Measurements from ENCODE around the gene C11orf54. TPM values are rescaled to one million over a fixed set of nuclear protein-coding genes. Genes with fewer than 3 reads are reported as not detected.

Gene C11orf54
- total RNA-seq, 2 experiments from 2014 or later = 13.8 to 15.7 TPM

DNA sequence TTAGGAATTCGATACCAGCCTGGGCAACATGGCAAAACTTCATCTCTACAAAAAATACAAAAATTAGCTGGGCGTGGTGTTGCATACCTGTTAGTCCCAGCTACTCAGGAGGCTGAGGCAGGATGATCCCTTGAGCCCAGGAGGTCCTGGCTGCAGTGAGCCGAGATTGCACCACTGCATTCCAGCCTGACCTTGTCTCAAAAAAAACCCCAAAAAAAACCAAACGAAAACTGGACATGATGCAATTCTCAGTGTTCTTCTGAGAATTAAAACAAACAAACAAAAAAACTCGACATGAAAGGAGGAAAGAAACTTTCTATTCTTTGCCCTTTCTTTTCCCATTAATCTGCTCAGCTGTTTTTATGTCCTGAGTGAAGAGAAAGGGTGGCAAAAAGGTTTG is 50.0 kb downstream of the C11orf54 start:
- intact Hi-C loops (cut with DNase I, micrococcal nuclease) = no loop called here
- POLR2A ChIA-PET = interaction anchor here (0.6 to 2.8 kb wide), 3 partner anchors 9 to 340 kb away, joined by 3 to 13 read pairs (median 3); partner anchors contain the start of genes C11orf54 and TAF1D
- Mint-ChIP-seq H3K9me3 (ENCODE audit: low read depth) (no peaks in the 10 kb centered on the region), H3K4me1 (peaks cover 21% of the 10 kb centered on the region), H3K27ac (no peak overlapping the region), H3K4me3 (no peak overlapping the region), H3K27me3 (no peaks in the 10 kb centered on the region), H3K36me3 (ENCODE audit: low read depth) (peaks cover 63% of the 10 kb centered on the region)
- CTCF ChIA-PET = interaction anchor here (1.2 kb wide), 1 partner anchor 9 kb away, joined by 3 read pairs; no protein-coding TSS in a partner anchor
- no peak for DNase-seq
- ATAC-seq = no peak

DNA sequence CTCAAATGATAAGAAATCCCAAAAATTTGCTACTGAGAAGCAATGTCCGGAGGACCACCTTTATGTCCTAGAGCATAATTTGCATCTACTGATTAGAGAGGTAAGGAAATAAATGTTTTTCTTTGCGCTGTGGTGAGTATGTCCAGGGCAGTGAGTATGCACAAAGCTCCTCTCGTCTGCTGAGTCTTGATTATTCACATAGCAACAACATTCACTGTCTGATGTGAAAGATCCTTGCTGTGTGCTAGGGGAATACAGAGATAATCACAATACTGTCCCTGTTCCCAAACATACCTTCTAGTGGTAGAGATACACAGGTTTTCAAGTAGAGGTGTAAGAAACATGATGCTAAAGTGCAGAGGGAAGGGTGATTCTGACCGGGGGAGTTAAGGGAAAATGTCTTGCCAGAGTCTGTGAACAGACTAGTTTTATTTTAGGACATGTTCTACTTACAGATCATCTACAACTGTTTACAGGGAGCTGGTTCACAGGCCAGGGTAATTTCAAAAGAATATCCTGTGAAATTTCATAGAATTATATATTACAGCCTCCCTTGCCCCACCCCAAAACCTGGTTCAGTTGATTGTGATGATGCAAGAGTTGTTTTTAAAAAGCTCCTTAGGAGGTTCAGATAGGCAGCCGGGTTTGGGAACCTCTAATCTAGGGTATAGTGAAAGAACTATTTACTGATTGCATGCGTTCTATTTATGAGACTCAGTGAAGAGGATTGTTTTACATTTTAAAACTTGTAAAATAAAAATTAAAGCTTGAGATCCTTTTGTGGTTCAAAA is 55.2 kb downstream of the C11orf54 start:
- DNase-seq (no peak), ATAC-seq (no peak)
- POLR2A ChIA-PET = interaction anchor here (1.1 kb wide), 2 partner anchors 55 to 68 kb away, joined by 3 to 6 read pairs; partner anchors contain the start of genes C11orf54 and TAF1D
- Mint-ChIP-seq H3K36me3 (ENCODE audit: low read depth) (peaks cover 58% of the 10 kb centered on the region), H3K4me1 (peaks cover 3% of the 10 kb centered on the region), H3K27me3 (no peaks in the 10 kb centered on the region), H3K9me3 (ENCODE audit: low read depth) (no peaks in the 10 kb centered on the region), H3K27ac (no peak overlapping the region), H3K4me3 (no peak overlapping the region)
- CTCF ChIA-PET = interaction anchor here (0.6 kb wide), 1 partner anchor 54 kb away, joined by 3 read pairs; no protein-coding TSS in a partner anchor
- intact Hi-C loops (cut with DNase I, micrococcal nuclease) = no loop called here

DNA sequence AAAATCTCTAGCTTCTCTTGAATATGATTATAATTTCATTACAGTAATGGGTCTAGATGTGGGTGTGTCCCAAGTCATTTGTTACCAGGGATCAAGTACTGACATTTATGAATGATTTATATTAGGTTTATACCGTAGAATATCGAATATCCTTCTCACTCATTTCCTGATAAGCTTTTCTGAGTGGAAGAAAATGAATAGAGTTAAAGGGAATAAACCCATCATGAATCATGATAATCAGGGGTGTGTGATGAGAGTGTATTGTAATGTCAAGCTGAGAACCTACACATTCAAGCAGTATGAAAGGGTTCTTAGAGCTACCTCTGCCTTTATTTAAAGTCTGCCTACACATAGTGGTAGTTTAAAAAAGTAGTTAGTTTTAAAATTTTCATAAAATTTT is 59.9 kb downstream of the C11orf54 start:
- POLR2A ChIA-PET = interaction anchor here (1.3 to 2.3 kb wide), 2 partner anchors 9 to 11 kb away, joined by 3 to 13 read pairs; no protein-coding TSS in a partner anchor
- H3K4me3 Mint-ChIP-seq = no peak overlapping the region
- ATAC-seq (no peak), DNase-seq (no peak)
- no peaks in the 10 kb centered on the region for H3K4me1 Mint-ChIP-seq
- no peaks in the 10 kb centered on the region for H3K27me3 Mint-ChIP-seq
- H3K27ac Mint-ChIP-seq = no peak overlapping the region
- CTCF ChIA-PET = interaction anchor here (0.8 to 0.9 kb wide), 2 partner anchors 10 to 117 kb away, joined by 3 read pairs; no protein-coding TSS in a partner anchor
- intact Hi-C loops (cut with DNase I, micrococcal nuclease) = no loop called here
- H3K9me3 Mint-ChIP-seq (ENCODE audit: low read depth) = no peaks in the 10 kb centered on the region
- H3K36me3 Mint-ChIP-seq (ENCODE audit: low read depth) = peaks cover 44% of the 10 kb centered on the region

DNA sequence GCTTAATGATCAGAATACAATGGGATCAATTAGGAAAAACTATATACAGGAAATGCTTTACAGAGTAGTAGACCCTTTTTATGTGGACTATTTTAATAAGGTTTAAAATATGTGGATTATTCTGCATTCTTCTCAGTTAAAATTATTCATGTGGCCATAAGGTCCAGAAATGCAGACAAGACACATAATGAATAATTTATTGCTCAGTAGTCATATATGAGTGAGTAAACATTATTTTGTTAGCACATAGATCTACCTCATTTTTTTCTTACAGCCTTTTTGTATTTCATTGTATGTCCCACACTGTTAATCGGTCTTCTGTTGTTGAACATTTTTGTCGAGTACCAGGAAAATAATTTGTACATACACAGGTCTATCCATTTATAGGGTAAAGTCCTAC is 63.4 kb downstream of the C11orf54 start:
- no peaks in the 10 kb centered on the region for H3K27me3 Mint-ChIP-seq
- CTCF ChIA-PET = no interaction called here
- DNase-seq = no peak
- intact Hi-C loops (cut with DNase I, micrococcal nuclease) = no loop called here
- no peaks in the 10 kb centered on the region for H3K9me3 Mint-ChIP-seq (ENCODE audit: low read depth)
- H3K36me3 Mint-ChIP-seq (ENCODE audit: low read depth) = peaks cover 45% of the 10 kb centered on the region
- POLR2A ChIA-PET = no interaction called here
- peak overlapping the region; percentile 25 for H3K27ac Mint-ChIP-seq
- H3K4me1 Mint-ChIP-seq = no peaks in the 10 kb centered on the region
- no peak overlapping the region for H3K4me3 Mint-ChIP-seq
- ATAC-seq = no peak

DNA sequence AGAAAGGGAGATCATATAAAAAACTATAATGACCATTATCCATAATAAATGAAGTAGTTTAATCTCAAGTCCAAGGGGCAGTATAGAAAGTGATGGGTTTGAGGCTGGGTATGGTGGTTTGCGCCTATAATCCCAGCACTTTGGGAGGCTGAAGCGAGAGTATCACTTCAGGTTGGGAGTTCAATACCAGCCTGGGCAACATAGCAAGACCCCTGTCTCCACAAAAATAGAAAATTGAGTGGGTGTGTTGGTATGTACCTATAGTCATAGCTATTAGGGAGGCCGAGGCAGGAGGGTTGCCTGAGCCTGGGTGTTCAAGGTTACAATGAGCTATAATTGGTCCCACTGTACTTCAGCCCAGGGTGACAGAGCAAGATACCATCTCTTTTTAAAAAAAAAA is 66.5 kb downstream of the C11orf54 start:
- intact Hi-C loops (cut with DNase I, micrococcal nuclease) = no loop called here
- Mint-ChIP-seq H3K36me3 (ENCODE audit: low read depth) (peaks cover 49% of the 10 kb centered on the region), H3K4me1 (no peaks in the 10 kb centered on the region), H3K4me3 (no peak overlapping the region), H3K27ac (no peak overlapping the region), H3K27me3 (no peaks in the 10 kb centered on the region), H3K9me3 (ENCODE audit: low read depth) (no peaks in the 10 kb centered on the region)
- ChIA-PET POLR2A (no interaction called here), CTCF (interaction anchor here (0.7 kb wide), 1 partner anchor 1129 kb away, joined by 3 read pairs; no protein-coding TSS in a partner anchor)
- no peak for ATAC-seq
- no peak for DNase-seq

DNA sequence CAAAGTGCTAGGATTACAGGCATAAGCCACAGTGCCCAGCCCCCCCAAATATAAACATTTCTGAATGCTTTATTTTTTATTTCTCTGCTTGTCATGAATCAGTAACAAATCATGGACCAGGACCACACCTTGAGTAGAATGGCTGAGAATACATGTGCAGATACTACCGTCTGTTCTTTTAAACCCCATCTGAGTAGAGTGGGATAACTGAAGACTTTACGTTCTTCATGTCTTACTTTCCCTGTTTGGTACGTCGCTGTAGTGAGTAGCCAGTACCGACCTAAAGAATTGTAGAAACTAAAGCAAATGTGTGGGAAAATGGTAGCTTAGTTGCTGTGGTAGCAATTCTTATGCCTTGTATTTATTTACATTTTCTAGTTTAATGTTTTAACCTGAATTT is 72.5 kb downstream of the C11orf54 start:
- Mint-ChIP-seq H3K4me1 (no peaks in the 10 kb centered on the region), H3K27ac (no peak overlapping the region), H3K4me3 (no peak overlapping the region), H3K27me3 (no peaks in the 10 kb centered on the region), H3K36me3 (ENCODE audit: low read depth) (peaks cover 47% of the 10 kb centered on the region), H3K9me3 (ENCODE audit: low read depth) (no peaks in the 10 kb centered on the region)
- ATAC-seq = no peak
- POLR2A ChIA-PET = no interaction called here
- DNase-seq = no peak
- intact Hi-C loops (cut with DNase I, micrococcal nuclease) = no loop called here
- CTCF ChIA-PET = no interaction called here

Small RNA genes within 50 kb of the gene (microRNA-seq; reads per million reads assigned to microRNA genes)
- gene MIR1304 (ENCODE audit: borderline replicate concordance) = 63.4 reads per million, percentile 59 among the genes with 10 or more reads in this experiment

Other genes starting within 250 kb of the C11orf54 start
- 10 to 100 TPM; 24.5 to 24.6 TPM for gene SMCO4, start 198.3 kb upstream of the C11orf54 start, total RNA-seq
- gene CEP295, start 80.0 kb upstream of the C11orf54 start, total RNA-seq = 10 to 100 TPM; 34.8 to 43.2 TPM
- 100 to 1,000 TPM; 326 to 355 TPM for gene TAF1D, start 177 bp upstream of the C11orf54 start, total RNA-seq
- gene MED17, start 42.6 kb downstream of the C11orf54 start, total RNA-seq = 10 to 100 TPM; 28.6 to 29.9 TPM
- gene VSTM5, start 108.9 kb downstream of the C11orf54 start, total RNA-seq = not detected